ENCODE measurements around the gene SPATA4.

Gene SPATA4

GRCh38 chr4:176238826-176239225, 43.4 kb upstream of the SPATA4 start:
- Histone ChIP-seq H3K9me2 (ENCODE audit: low read depth, low read length) (no peaks in the 10 kb centered on the region), H3K9ac (ENCODE audit: low read length) (no peak overlapping the region), H3K4me3 (ENCODE audit: low read depth, low read length, poor library complexity, severe bottlenecking) (no peak overlapping the region), H3K4me2 (ENCODE audit: low read length) (no peak overlapping the region), H3K36me3 (ENCODE audit: insufficient read depth, low read length) (no peaks in the 10 kb centered on the region), H3K27me3 (ENCODE audit: insufficient read depth, low read length) (no peaks in the 10 kb centered on the region), H2AFZ (ENCODE audit: low read length) (no peak overlapping the region), H3K9me3 (ENCODE audit: low read length) (no peaks in the 10 kb centered on the region), H3K27ac (ENCODE audit: low read depth, low read length, poor library complexity, severe bottlenecking) (no peak overlapping the region), H3K4me1 (ENCODE audit: insufficient read depth, low read length, severe bottlenecking) (no peaks in the 10 kb centered on the region), H3F3A (ENCODE audit: insufficient read depth, low read length) (no peaks in the 10 kb centered on the region), H3K79me2 (ENCODE audit: insufficient read depth, low read length) (no peaks in the 10 kb centered on the region), H4K20me1 (ENCODE audit: insufficient read depth, low read length) (no peaks in the 10 kb centered on the region)
- TF ChIP-seq CTCF (IDR thresholded peaks at IDR 0.05; ENCODE audit: low read length) (no peak), EZH2 (IDR thresholded peaks at IDR 0.05; ENCODE audit: borderline replicate concordance, low read length) (no peak)

GRCh38 chr4:176238157-176238610, 42.8 kb upstream of the SPATA4 start:
- no peak overlapping the region for H3K4me2 ChIP-seq (ENCODE audit: low read length)
- TF ChIP-seq EZH2 (IDR thresholded peaks at IDR 0.05; ENCODE audit: borderline replicate concordance, low read length), result no peak
- TF ChIP-seq CTCF (IDR thresholded peaks at IDR 0.05; ENCODE audit: low read length), result no peak
- H3K9me3 ChIP-seq (ENCODE audit: low read length), result no peaks in the 10 kb centered on the region
- no peak overlapping the region for H3K9ac ChIP-seq (ENCODE audit: low read length)
- H4K20me1 ChIP-seq (ENCODE audit: insufficient read depth, low read length), result no peaks in the 10 kb centered on the region
- H3K79me2 ChIP-seq (ENCODE audit: insufficient read depth, low read length), result no peaks in the 10 kb centered on the region
- H3K9me2 ChIP-seq (ENCODE audit: low read depth, low read length), result no peaks in the 10 kb centered on the region
- H2AFZ ChIP-seq (ENCODE audit: low read length), result no peak overlapping the region
- H3K27me3 ChIP-seq (ENCODE audit: insufficient read depth, low read length), result no peaks in the 10 kb centered on the region
- no peaks in the 10 kb centered on the region for H3K4me1 ChIP-seq (ENCODE audit: insufficient read depth, low read length, severe bottlenecking)
- no peaks in the 10 kb centered on the region for H3F3A ChIP-seq (ENCODE audit: insufficient read depth, low read length)
- H3K4me3 ChIP-seq (ENCODE audit: low read depth, low read length, poor library complexity, severe bottlenecking), result no peak overlapping the region
- no peak overlapping the region for H3K27ac ChIP-seq (ENCODE audit: low read depth, low read length, poor library complexity, severe bottlenecking)
- no peaks in the 10 kb centered on the region for H3K36me3 ChIP-seq (ENCODE audit: insufficient read depth, low read length)

- H3K9me3 ChIP-seq (ENCODE audit: low read length), result no peaks in the 10 kb centered on the region
- H3K4me3 ChIP-seq (ENCODE audit: low read depth, low read length, poor library complexity, severe bottlenecking), result no peak overlapping the region
- no peak overlapping the region for H3K9ac ChIP-seq (ENCODE audit: low read length)
- no peaks in the 10 kb centered on the region for H3K79me2 ChIP-seq (ENCODE audit: insufficient read depth, low read length)
- no peaks in the 10 kb centered on the region for H3K27me3 ChIP-seq (ENCODE audit: insufficient read depth, low read length)
- no peak overlapping the region for H3K27ac ChIP-seq (ENCODE audit: low read depth, low read length, poor library complexity, severe bottlenecking)
- H3K4me1 ChIP-seq (ENCODE audit: insufficient read depth, low read length, severe bottlenecking), result no peaks in the 10 kb centered on the region
- no peaks in the 10 kb centered on the region for H3K9me2 ChIP-seq (ENCODE audit: low read depth, low read length)
- no peaks in the 10 kb centered on the region for H3F3A ChIP-seq (ENCODE audit: insufficient read depth, low read length)
- no peak overlapping the region for H2AFZ ChIP-seq (ENCODE audit: low read length)
- no peak overlapping the region for H3K4me2 ChIP-seq (ENCODE audit: low read length)
- no peaks in the 10 kb centered on the region for H3K36me3 ChIP-seq (ENCODE audit: insufficient read depth, low read length)
- TF ChIP-seq EZH2 (IDR thresholded peaks at IDR 0.05; ENCODE audit: borderline replicate concordance, low read length), result no peak
- no peaks in the 10 kb centered on the region for H4K20me1 ChIP-seq (ENCODE audit: insufficient read depth, low read length)
These were observed 41.6 kb upstream of the SPATA4 start for GRCh38 chr4:176236946-176237345.

- H3K36me3 ChIP-seq (ENCODE audit: insufficient read depth, low read length), result no peaks in the 10 kb centered on the region
- no peak overlapping the region for H2AFZ ChIP-seq (ENCODE audit: low read length)
- H3K9me3 ChIP-seq (ENCODE audit: low read length), result no peaks in the 10 kb centered on the region
- no peaks in the 10 kb centered on the region for H3F3A ChIP-seq (ENCODE audit: insufficient read depth, low read length)
- H3K4me3 ChIP-seq (ENCODE audit: low read depth, low read length, poor library complexity, severe bottlenecking), result no peak overlapping the region
- H3K9me2 ChIP-seq (ENCODE audit: low read depth, low read length), result no peaks in the 10 kb centered on the region
- no peak overlapping the region for H3K9ac ChIP-seq (ENCODE audit: low read length)
- TF ChIP-seq CTCF (IDR thresholded peaks at IDR 0.05; ENCODE audit: low read length), result no peak
- H3K79me2 ChIP-seq (ENCODE audit: insufficient read depth, low read length), result no peaks in the 10 kb centered on the region
- no peaks in the 10 kb centered on the region for H3K4me1 ChIP-seq (ENCODE audit: insufficient read depth, low read length, severe bottlenecking)
- no peak overlapping the region for H3K4me2 ChIP-seq (ENCODE audit: low read length)
- H3K27ac ChIP-seq (ENCODE audit: low read depth, low read length, poor library complexity, severe bottlenecking), result no peak overlapping the region
- no peaks in the 10 kb centered on the region for H3K27me3 ChIP-seq (ENCODE audit: insufficient read depth, low read length)
- H4K20me1 ChIP-seq (ENCODE audit: insufficient read depth, low read length), result no peaks in the 10 kb centered on the region
These were observed 35.5 kb upstream of the SPATA4 start for GRCh38 chr4:176230836-176231235.

All from OCI-LY1 (cell line).